Central memory CD8-positive, alpha-beta T cell (primary cell): ENCODE measurements around the gene PRR36.
"Not testable (repeated sequence)": the region's sequence is repeated elsewhere in the genome, so short reads cannot be mapped to it uniquely, and the experiment has no call there.

Experiments
- ATAC-seq: fragments of 150-1000 bp; cut with Tn5 transposase; replicated peaks from 2 replicates; pipeline ENCODE4 v1.10.0; 2022; ENCODE audit warnings: mild to moderate bottlenecking, moderate FRiP score, moderate number of reproducible peaks; ENCODE audit not compliant: poor library complexity, severe bottlenecking; ENCODE audit errors: extremely low read depth
- DNase-seq, 2 donors: peaks; one replicate each; pipeline ENCODE4 v3.0.0; 2021; ENCODE audit warnings: low spot score in 2 of 2
- H3K27ac Mint-ChIP-seq: one replicate; pipeline ENCODE4 v1.8.0; 2022; ENCODE audit warnings: low read depth, mild to moderate bottlenecking, moderate library complexity, mixed read lengths
- H3K27me3 Mint-ChIP-seq: one replicate; pipeline ENCODE4 v1.8.0; 2022; ENCODE audit warnings: mixed read lengths
- H3K36me3 Mint-ChIP-seq: one replicate; pipeline ENCODE4 v1.8.0; 2022; ENCODE audit warnings: mild to moderate bottlenecking, moderate library complexity, mixed read lengths; ENCODE audit not compliant: insufficient read depth
- H3K4me1 Mint-ChIP-seq: one replicate; pipeline ENCODE4 v1.8.0; 2022; ENCODE audit warnings: mixed read lengths
- H3K4me3 Mint-ChIP-seq: one replicate; pipeline ENCODE4 v1.8.0; 2022; ENCODE audit warnings: mild to moderate bottlenecking, moderate library complexity, mixed read lengths
- H3K9me3 Mint-ChIP-seq: one replicate; pipeline ENCODE4 v1.8.0; 2022; ENCODE audit warnings: mixed read lengths

The PRR36 gene

GRCh38 chr19:7863157-7863970, 10.8 kb downstream of the PRR36 start:
- Mint-ChIP-seq H3K4me3 (peak overlapping the region; percentile 13), H3K27ac (no peak overlapping the region), H3K36me3 (peaks cover 1% of the 10 kb centered on the region), H3K27me3 (peaks cover 36% of the 10 kb centered on the region), H3K4me1 (peaks cover 11% of the 10 kb centered on the region), H3K9me3 (no peaks in the 10 kb centered on the region)
- ATAC-seq (no peak), DNase-seq (no peak)

GRCh38 chr19:7862413-7862951, 11.7 kb downstream of the PRR36 start:
- no peak for DNase-seq

GRCh38 chr19:7861619-7862412, 12.4 kb downstream of the PRR36 start:
- Mint-ChIP-seq H3K4me3 (peak overlapping the region; percentile 43), H3K9me3 (no peaks in the 10 kb centered on the region), H3K27me3 (peaks cover 35% of the 10 kb centered on the region), H3K27ac (no peak overlapping the region), H3K36me3 (no peaks in the 10 kb centered on the region), H3K4me1 (peaks cover 10% of the 10 kb centered on the region)
- ATAC-seq (no peak), DNase-seq (no peak)

More at GRCh38 chr19:7862413-7862951, 11.7 kb downstream of the PRR36 start:
- Mint-ChIP-seq H3K27ac (no peak overlapping the region), H3K27me3 (peaks cover 36% of the 10 kb centered on the region), H3K9me3 (no peaks in the 10 kb centered on the region), H3K36me3 (no peaks in the 10 kb centered on the region), H3K4me1 (peaks cover 10% of the 10 kb centered on the region), H3K4me3 (peak overlapping the region; percentile 43)
- ATAC-seq, result peak; percentile 37

GRCh38 chr19:7860714-7861618, 13.2 kb downstream of the PRR36 start:
- Mint-ChIP-seq H3K27ac (no peak overlapping the region), H3K9me3 (no peaks in the 10 kb centered on the region), H3K36me3 (no peaks in the 10 kb centered on the region), H3K4me3 (peak overlapping the region; percentile 29), H3K27me3 (peaks cover 35% of the 10 kb centered on the region), H3K4me1 (peaks cover 10% of the 10 kb centered on the region)
- ATAC-seq, result no peak
- DNase-seq, result no peak

- no peak overlapping the region for H3K27ac Mint-ChIP-seq
- peaks cover 28% of the 10 kb centered on the region for H3K27me3 Mint-ChIP-seq
- ATAC-seq (no peak), DNase-seq (no peak)
- H3K4me3 Mint-ChIP-seq, result no peak overlapping the region
- no peaks in the 10 kb centered on the region for H3K9me3 Mint-ChIP-seq
- peaks cover 2% of the 10 kb centered on the region for H3K36me3 Mint-ChIP-seq
- H3K4me1 Mint-ChIP-seq, result peaks cover 4% of the 10 kb centered on the region
Measured at GRCh38 chr19:7859831-7860713, 14.1 kb downstream of the PRR36 start.

- H3K36me3 Mint-ChIP-seq, H3K4me3 Mint-ChIP-seq, H3K4me1 Mint-ChIP-seq, DNase-seq, H3K9me3 Mint-ChIP-seq, H3K27ac Mint-ChIP-seq, ATAC-seq: not testable (repeated sequence)
- H3K27me3 Mint-ChIP-seq, result peaks cover 23% of the 10 kb centered on the region
Measured at GRCh38 chr19:7859087-7859486, 15.1 kb downstream of the PRR36 start.

GRCh38 chr19:7858109-7858770, 15.9 kb downstream of the PRR36 start:
- Mint-ChIP-seq H3K9me3 (no peaks in the 10 kb centered on the region), H3K4me3 (no peak overlapping the region), H3K4me1 (peaks cover 4% of the 10 kb centered on the region), H3K27me3 (peaks cover 25% of the 10 kb centered on the region), H3K27ac (no peak overlapping the region), H3K36me3 (peaks cover 2% of the 10 kb centered on the region)
- DNase-seq, result no peak
- ATAC-seq, result no peak

GRCh38 chr19:7857727-7858108, 16.5 kb downstream of the PRR36 start:
- peaks cover 30% of the 10 kb centered on the region for H3K27me3 Mint-ChIP-seq

GRCh38 chr19:7856679-7857663, 17.2 kb downstream of the PRR36 start:
- Mint-ChIP-seq H3K27me3 (peaks cover 32% of the 10 kb centered on the region), H3K27ac (no peak overlapping the region)

More at GRCh38 chr19:7857727-7858108, 16.5 kb downstream of the PRR36 start:
- DNase-seq (no peak), ATAC-seq (no peak)
- no peak overlapping the region for H3K4me3 Mint-ChIP-seq
- peaks cover 2% of the 10 kb centered on the region for H3K36me3 Mint-ChIP-seq
- no peak overlapping the region for H3K27ac Mint-ChIP-seq
- peaks cover 9% of the 10 kb centered on the region for H3K4me1 Mint-ChIP-seq
- H3K9me3 Mint-ChIP-seq, result no peaks in the 10 kb centered on the region

GRCh38 chr19:7856109-7856591, 18.0 kb downstream of the PRR36 start:
- Mint-ChIP-seq H3K4me3 (no peak overlapping the region), H3K27ac (no peak overlapping the region)

More at GRCh38 chr19:7856679-7857663, 17.2 kb downstream of the PRR36 start:
- no peak overlapping the region for H3K4me3 Mint-ChIP-seq
- peaks cover 10% of the 10 kb centered on the region for H3K4me1 Mint-ChIP-seq
- ATAC-seq (no peak), DNase-seq (no peak)
- H3K36me3 Mint-ChIP-seq, result peaks cover 2% of the 10 kb centered on the region
- no peaks in the 10 kb centered on the region for H3K9me3 Mint-ChIP-seq

More at GRCh38 chr19:7856109-7856591, 18.0 kb downstream of the PRR36 start:
- Mint-ChIP-seq H3K4me1 (peaks cover 10% of the 10 kb centered on the region), H3K36me3 (peaks cover 2% of the 10 kb centered on the region), H3K9me3 (no peaks in the 10 kb centered on the region), H3K27me3 (peaks cover 28% of the 10 kb centered on the region)
- ATAC-seq (no peak), DNase-seq (no peak)
